Vagina (tissue), 2 donors: ENCODE measurements around the gene G3BP1. TPM values are rescaled to one million over a fixed set of nuclear protein-coding genes. Genes with fewer than 3 reads are reported as not detected.
"Not testable (repeated sequence)": the region's sequence is repeated elsewhere in the genome, so short reads cannot be mapped to it uniquely, and the experiment has no call there.

Experiments
- DNase-seq, 2 donors: peaks; one replicate each; pipeline ENCODE4 v3.0.0-alpha.2; 2017; ENCODE audit errors: extremely low spot score in 2 of 2
- H3K27ac ChIP-seq: fragments of 200-600 bp; sonication (generic); one replicate; pipeline ENCODE4 v1.5.1; 2019
- H3K27me3 ChIP-seq: fragments of 200-600 bp; sonication (generic); one replicate; pipeline ENCODE4 v1.5.1; 2019
- H3K36me3 ChIP-seq, 2 donors: fragments of 200-600 bp; sonication (generic); one replicate each; pipeline ENCODE4 v1.5.1; 2017 to 2019
- H3K4me1 ChIP-seq: fragments of 200-600 bp; sonication (generic); one replicate; pipeline ENCODE4 v1.5.1; 2019
- H3K4me3 ChIP-seq, 2 donors: fragments of 200-600 bp; sonication (generic); 1 replicate in 1 of 2; 2 replicates in 1 of 2; pipeline ENCODE4 v1.5.1; 2016 to 2019
- H3K9me3 ChIP-seq: fragments of 200-600 bp; sonication (generic); one replicate; pipeline ENCODE4 v1.5.1; 2019
- POLR2A ChIP-seq, 2 donors: fragments of 450-650 bp; IDR thresholded peaks; one replicate each; pipeline ENCODE4 v1.6.1; 2017; ENCODE audit warnings: antibody characterized with exemption in 2 of 2, mild to moderate bottlenecking in 2 of 2, moderate library complexity in 2 of 2
- POLR2AphosphoS5 ChIP-seq, 2 donors: sonication (generic); formaldehyde crosslinking; IDR thresholded peaks; one replicate each; pipeline ENCODE4 v1.9.0; 2017; ENCODE audit warnings: antibody characterized with exemption in 2 of 2, mild to moderate bottlenecking in 2 of 2, low read depth in 1 of 2; ENCODE audit not compliant: insufficient read depth in 1 of 2
- intact Hi-C: fragments of 100-400 bp; cut with DNase I; formaldehyde crosslinking; loops from one replicate; pipeline ENCODE4 v1.15.1; 2023
- total RNA-seq: library from RNA; depleted of rRNA; stranded (reverse); fragments of >200 nt; gene quantifications from one replicate; pipeline ENCODE4 v1.2.3, GENCODE V29; 2016
- TF ChIP-seq, protein P1 (sequence below), 3 experiments: fragments of 450-650 bp in 2 of 3; fragments of 200-600 bp in 1 of 3; sonication (generic) in 1 of 3; IDR thresholded peaks; one replicate each; pipeline ENCODE4 v1.5.1; 2017 to 2019; ENCODE audit warnings: antibody characterized with exemption in 3 of 3, mild to moderate bottlenecking in 2 of 3, moderate library complexity in 2 of 3

Gene G3BP1
- total RNA-seq, 1 donor from 2014 or later, result 97.0 TPM

DNA sequence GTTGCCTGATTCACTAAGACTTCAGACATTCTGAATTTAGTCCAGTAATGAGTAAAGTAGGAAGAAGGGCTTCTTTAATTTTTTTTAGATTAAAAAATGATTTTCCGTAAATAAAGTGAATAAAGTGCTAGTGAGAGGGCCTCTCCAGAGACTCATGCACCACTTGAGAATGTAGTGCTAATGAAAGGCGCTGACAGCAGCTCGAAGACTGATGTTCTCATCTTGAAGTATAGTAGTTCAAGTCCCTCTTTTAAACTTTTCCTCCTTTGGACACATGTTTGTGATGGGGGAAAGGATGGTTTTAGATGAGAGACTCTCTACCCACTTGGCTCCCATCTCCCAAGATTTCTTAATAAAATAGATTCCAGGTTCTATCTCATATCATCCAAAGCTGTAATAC is 48.5 kb downstream of the G3BP1 start:
- Histone ChIP-seq H3K27ac (no peak overlapping the region), H3K36me3 (no peaks in the 10 kb centered on the region), H3K4me3 (no peak overlapping the region), H3K27me3 (no peaks in the 10 kb centered on the region), H3K9me3 (no peaks in the 10 kb centered on the region), H3K4me1 (peaks cover 10% of the 10 kb centered on the region)
- intact Hi-C loops, result no loop called here
- DNase-seq, result no peak
- TF ChIP-seq, protein P1, sequence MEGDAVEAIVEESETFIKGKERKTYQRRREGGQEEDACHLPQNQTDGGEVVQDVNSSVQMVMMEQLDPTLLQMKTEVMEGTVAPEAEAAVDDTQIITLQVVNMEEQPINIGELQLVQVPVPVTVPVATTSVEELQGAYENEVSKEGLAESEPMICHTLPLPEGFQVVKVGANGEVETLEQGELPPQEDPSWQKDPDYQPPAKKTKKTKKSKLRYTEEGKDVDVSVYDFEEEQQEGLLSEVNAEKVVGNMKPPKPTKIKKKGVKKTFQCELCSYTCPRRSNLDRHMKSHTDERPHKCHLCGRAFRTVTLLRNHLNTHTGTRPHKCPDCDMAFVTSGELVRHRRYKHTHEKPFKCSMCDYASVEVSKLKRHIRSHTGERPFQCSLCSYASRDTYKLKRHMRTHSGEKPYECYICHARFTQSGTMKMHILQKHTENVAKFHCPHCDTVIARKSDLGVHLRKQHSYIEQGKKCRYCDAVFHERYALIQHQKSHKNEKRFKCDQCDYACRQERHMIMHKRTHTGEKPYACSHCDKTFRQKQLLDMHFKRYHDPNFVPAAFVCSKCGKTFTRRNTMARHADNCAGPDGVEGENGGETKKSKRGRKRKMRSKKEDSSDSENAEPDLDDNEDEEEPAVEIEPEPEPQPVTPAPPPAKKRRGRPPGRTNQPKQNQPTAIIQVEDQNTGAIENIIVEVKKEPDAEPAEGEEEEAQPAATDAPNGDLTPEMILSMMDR (IDR thresholded peaks at IDR 0.05), result no peak
- TF ChIP-seq POLR2AphosphoS5 (IDR thresholded peaks at IDR 0.05; ENCODE audit: insufficient read depth in 1 of 2, low read depth in 1 of 2) (no peak), POLR2A (IDR thresholded peaks at IDR 0.05) (no peak)

DNA sequence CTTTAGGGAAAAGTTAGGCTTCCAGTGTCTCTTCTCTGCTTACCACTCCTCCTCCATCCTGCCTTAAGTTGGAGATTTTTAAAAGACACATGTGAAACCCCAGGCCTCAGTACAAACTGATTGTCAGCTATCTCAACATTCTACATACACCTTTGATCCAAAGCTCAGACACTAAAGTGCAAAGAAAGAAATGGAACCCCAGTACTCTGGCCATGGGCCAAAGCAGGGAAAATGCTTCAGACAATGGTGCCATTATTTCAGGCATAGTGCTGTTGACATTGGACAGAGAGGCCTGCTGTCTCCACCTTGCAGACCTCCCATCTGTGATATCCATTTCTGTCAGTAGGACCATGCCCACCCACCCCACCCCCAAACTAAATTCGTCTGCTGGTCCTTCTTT is 49.1 kb downstream of the G3BP1 start:
- H3K9me3 ChIP-seq, result no peaks in the 10 kb centered on the region
- DNase-seq, result no peak
- no peak overlapping the region for H3K27ac ChIP-seq
- intact Hi-C loops, result no loop called here
- no peaks in the 10 kb centered on the region for H3K36me3 ChIP-seq
- H3K4me1 ChIP-seq, result peaks cover 7% of the 10 kb centered on the region
- H3K27me3 ChIP-seq, result no peaks in the 10 kb centered on the region
- TF ChIP-seq, protein P1 (IDR thresholded peaks at IDR 0.05), result no peak
- TF ChIP-seq POLR2AphosphoS5 (IDR thresholded peaks at IDR 0.05; ENCODE audit: insufficient read depth in 1 of 2, low read depth in 1 of 2) (no peak), POLR2A (IDR thresholded peaks at IDR 0.05) (no peak)
- H3K4me3 ChIP-seq, result no peak overlapping the region

DNA sequence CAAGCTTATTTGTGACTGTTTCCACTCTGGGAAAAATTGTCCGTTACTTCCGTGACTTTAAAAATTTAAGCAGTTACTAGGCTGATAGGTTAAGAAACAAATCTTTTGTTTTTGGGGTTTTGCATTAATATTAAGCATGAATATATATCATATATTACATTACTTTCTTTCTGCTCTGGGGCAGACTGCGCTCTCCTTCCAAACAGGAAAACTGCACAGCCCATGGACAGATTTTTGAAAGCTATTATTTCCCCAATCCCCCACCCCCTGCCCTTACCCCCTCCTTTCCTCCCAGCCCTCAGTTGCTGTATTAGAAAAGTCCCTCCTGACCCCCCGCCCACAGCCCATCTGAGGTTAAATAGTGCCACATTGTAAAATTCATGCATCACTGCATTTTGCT is 50.4 kb downstream of the G3BP1 start:
- no peak for TF ChIP-seq POLR2A (IDR thresholded peaks at IDR 0.05)
- TF ChIP-seq, protein P1 (IDR thresholded peaks at IDR 0.05), result no peak
- TF ChIP-seq POLR2AphosphoS5 (IDR thresholded peaks at IDR 0.05; ENCODE audit: insufficient read depth in 1 of 2, low read depth in 1 of 2), result no peak
- intact Hi-C loops, result no loop called here
- H3K27me3 ChIP-seq, result no peaks in the 10 kb centered on the region
- no peak overlapping the region for H3K4me3 ChIP-seq
- H3K27ac ChIP-seq, result no peak overlapping the region
- H3K9me3 ChIP-seq, result no peaks in the 10 kb centered on the region
- no peaks in the 10 kb centered on the region for H3K36me3 ChIP-seq
- no peaks in the 10 kb centered on the region for H3K4me1 ChIP-seq
- DNase-seq, result no peak

DNA sequence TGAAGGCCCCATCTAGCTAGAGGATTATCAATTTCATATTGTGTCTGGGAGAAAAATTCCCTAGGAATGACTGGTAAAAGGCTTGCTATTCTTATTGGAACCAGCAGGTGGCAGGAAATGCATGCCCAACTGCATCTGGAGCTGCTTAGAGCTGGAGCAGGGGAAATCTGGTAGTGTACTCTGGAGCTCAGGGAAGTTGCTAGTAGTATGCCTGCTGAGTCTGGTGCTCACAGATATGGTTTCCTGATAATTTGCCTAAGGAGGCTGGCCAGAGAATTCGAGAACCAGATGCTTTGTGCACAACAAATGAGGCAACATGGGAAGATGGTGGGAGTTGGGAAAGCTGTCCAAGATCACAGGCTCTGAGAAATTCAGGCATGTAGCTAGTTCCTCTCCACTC is 53.7 kb downstream of the G3BP1 start:
- no peak for TF ChIP-seq POLR2AphosphoS5 (IDR thresholded peaks at IDR 0.05; ENCODE audit: insufficient read depth in 1 of 2, low read depth in 1 of 2)
- TF ChIP-seq, protein P1 (IDR thresholded peaks at IDR 0.05), result peak; percentile 52 to 72 (median 53)
- no peak for TF ChIP-seq POLR2A (IDR thresholded peaks at IDR 0.05)
- Histone ChIP-seq H3K27ac (no peak overlapping the region), H3K4me1 (no peaks in the 10 kb centered on the region), H3K9me3 (no peaks in the 10 kb centered on the region), H3K4me3 (no peak overlapping the region), H3K36me3 (no peaks in the 10 kb centered on the region), H3K27me3 (no peaks in the 10 kb centered on the region)
- DNase-seq, result no peak
- intact Hi-C loops, result loop anchor here (5.0 kb wide), 1 partner anchor 682 kb away; no protein-coding TSS in a partner anchor

DNA sequence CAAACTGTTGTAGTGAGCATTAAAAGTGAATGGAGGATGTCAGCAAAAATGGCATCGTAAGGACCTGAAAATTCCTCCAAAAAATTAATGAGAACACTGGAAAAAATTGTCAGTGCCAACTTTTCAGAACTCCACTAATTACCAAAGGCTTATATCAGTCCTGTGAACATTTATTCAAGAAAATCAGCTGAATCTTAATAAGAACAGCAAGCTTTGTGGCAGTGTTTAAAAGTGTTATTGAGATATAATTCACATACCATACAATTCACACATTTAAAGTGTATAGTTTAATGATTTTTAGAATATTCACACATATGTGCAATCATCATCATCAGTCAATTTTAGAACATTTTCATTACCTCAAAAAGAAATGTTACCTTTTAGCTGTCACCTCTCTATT is 57.6 kb downstream of the G3BP1 start:
- H3K27ac ChIP-seq, result no peak overlapping the region
- H3K27me3 ChIP-seq, result no peaks in the 10 kb centered on the region
- no peaks in the 10 kb centered on the region for H3K36me3 ChIP-seq
- TF ChIP-seq, protein P1 (IDR thresholded peaks at IDR 0.05), result no peak
- TF ChIP-seq POLR2A (IDR thresholded peaks at IDR 0.05) (no peak), POLR2AphosphoS5 (IDR thresholded peaks at IDR 0.05; ENCODE audit: insufficient read depth in 1 of 2, low read depth in 1 of 2) (no peak)
- peaks cover 11% of the 10 kb centered on the region for H3K9me3 ChIP-seq
- no peak overlapping the region for H3K4me3 ChIP-seq
- no peaks in the 10 kb centered on the region for H3K4me1 ChIP-seq
- no peak for DNase-seq
- intact Hi-C loops, result loop anchor here (5.0 kb wide), 1 partner anchor 678 kb away; no protein-coding TSS in a partner anchor

DNA sequence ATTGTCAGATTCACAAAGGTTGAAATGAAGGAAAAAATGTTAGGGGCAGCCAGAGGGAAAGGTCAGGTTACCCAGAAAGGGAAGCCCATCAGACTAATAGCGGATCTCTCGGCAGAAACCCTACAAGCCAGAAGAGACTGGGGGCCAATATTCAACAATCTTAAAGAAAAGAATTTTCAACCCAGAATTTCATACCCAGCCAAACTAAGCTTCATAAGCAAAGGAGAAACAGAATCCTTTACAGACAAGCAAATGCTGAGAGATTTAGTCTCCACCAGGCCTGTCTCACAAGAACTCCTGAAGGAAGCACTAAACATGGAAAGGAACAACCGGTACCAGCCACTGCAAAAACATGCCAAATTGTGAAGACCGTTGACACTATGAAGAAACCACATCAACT is 61.1 kb downstream of the G3BP1 start:
- H3K27me3 ChIP-seq, H3K27ac ChIP-seq, H3K4me3 ChIP-seq, H3K36me3 ChIP-seq, intact Hi-C loops, H3K4me1 ChIP-seq, DNase-seq: not testable (repeated sequence)
- peaks cover 11% of the 10 kb centered on the region for H3K9me3 ChIP-seq
